Left ventricle myocardium inferior (tissue), 1 donor: Measurements from ENCODE around the gene CAPN13. TPM values are rescaled to one million over a fixed set of nuclear protein-coding genes. Genes with fewer than 3 reads are reported as not detected.

Experiments used
- DNase-seq: peaks from one replicate; pipeline ENCODE4 v3.0.0-alpha.2; 2020
- H3K27ac ChIP-seq: fragments of 200-600 bp; replicated peaks from 2 replicates; pipeline ENCODE4 v1.8.0; 2021
- H3K27me3 ChIP-seq: fragments of 200-600 bp; 2 replicates; pipeline ENCODE4 v1.8.0; 2021; ENCODE audit warnings: low read depth
- H3K36me3 ChIP-seq: fragments of 200-600 bp; 2 replicates; pipeline ENCODE4 v1.8.0; 2021
- H3K4me1 ChIP-seq: fragments of 200-600 bp; 2 replicates; pipeline ENCODE4 v1.8.0; 2021
- H3K4me3 ChIP-seq: fragments of 200-600 bp; 2 replicates; pipeline ENCODE4 v1.8.0; 2021; ENCODE audit warnings: mild to moderate bottlenecking, moderate library complexity
- H3K9me3 ChIP-seq: fragments of 200-600 bp; replicated peaks from 2 replicates; pipeline ENCODE4 v1.8.0; 2021
- intact Hi-C: fragments of 100-400 bp; cut with micrococcal nuclease; formaldehyde crosslinking; loops from one replicate; pipeline ENCODE4 v1.11.0; 2022
- total RNA-seq: library from RNA; stranded (reverse); fragmentation: NEBNext Ultra II Directional; extraction: Animal tissue kit (Norgen Biotek cat#: 25700); gene quantifications from one replicate; pipeline ENCODE4 v1.2.1, GENCODE V29; 2021
- TF ChIP-seq, protein P1 (sequence below): fragments of 200-600 bp; IDR thresholded peaks from 2 replicates; pipeline ENCODE4 v1.8.0; 2021; ENCODE audit warnings: antibody characterized with exemption, mild to moderate bottlenecking, borderline replicate concordance
- donor health status: DM: no; HTN: yes; CAD: no; lungs with severe emphysema.

Gene CAPN13
- total RNA-seq, 1 donor from 2014 or later = not detected

DNA sequence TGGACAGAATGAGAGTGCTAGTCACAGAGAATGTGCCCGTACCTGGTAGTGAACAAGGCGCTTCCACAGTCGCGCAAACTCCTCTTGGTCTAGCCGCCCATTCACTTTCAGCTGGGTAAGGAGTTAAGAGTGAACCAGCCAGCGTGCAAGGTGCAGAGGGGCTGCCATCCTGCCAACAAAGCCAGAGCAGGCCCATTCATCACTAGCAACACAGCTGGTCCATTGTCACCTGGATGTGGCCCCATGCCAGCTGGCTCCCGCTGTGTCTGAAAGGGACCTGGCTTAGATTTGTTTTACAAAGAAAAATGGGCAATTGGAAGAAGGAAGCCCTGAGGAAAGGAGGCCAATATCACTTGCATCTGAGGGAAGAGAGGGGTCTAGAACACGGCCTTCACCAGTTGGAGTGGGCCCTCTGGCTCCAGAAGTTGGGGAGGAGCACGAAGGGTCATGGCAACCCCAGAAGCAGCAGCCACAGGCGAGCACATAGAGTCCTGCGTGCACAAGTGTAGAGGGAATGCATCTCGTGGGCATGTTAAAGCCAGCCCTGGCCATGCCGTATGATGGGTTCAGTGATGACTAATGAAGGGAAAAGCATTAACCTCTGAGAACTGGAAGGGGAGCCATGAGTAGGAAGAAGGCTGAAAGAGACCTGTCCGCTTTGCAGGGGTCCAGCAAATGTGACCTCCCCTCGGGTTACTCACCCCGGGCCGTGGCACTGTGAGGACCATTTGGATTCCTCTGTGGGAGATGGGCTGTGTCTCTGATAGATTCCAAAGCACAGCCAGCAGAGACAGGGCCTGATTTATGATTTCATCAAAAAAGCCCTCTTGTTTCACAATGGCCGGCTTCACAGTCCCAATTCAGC is 70.6 kb downstream of the CAPN13 start:
- intact Hi-C loops = no loop called here
- no peak for DNase-seq
- TF ChIP-seq, protein P1, sequence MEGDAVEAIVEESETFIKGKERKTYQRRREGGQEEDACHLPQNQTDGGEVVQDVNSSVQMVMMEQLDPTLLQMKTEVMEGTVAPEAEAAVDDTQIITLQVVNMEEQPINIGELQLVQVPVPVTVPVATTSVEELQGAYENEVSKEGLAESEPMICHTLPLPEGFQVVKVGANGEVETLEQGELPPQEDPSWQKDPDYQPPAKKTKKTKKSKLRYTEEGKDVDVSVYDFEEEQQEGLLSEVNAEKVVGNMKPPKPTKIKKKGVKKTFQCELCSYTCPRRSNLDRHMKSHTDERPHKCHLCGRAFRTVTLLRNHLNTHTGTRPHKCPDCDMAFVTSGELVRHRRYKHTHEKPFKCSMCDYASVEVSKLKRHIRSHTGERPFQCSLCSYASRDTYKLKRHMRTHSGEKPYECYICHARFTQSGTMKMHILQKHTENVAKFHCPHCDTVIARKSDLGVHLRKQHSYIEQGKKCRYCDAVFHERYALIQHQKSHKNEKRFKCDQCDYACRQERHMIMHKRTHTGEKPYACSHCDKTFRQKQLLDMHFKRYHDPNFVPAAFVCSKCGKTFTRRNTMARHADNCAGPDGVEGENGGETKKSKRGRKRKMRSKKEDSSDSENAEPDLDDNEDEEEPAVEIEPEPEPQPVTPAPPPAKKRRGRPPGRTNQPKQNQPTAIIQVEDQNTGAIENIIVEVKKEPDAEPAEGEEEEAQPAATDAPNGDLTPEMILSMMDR = no peak
- H3K36me3 ChIP-seq = no peaks in the 10 kb centered on the region
- H3K4me3 ChIP-seq = no peak overlapping the region
- no peak overlapping the region for H3K27ac ChIP-seq
- peaks cover 63% of the 10 kb centered on the region for H3K27me3 ChIP-seq
- no peaks in the 10 kb centered on the region for H3K9me3 ChIP-seq
- no peaks in the 10 kb centered on the region for H3K4me1 ChIP-seq

DNA sequence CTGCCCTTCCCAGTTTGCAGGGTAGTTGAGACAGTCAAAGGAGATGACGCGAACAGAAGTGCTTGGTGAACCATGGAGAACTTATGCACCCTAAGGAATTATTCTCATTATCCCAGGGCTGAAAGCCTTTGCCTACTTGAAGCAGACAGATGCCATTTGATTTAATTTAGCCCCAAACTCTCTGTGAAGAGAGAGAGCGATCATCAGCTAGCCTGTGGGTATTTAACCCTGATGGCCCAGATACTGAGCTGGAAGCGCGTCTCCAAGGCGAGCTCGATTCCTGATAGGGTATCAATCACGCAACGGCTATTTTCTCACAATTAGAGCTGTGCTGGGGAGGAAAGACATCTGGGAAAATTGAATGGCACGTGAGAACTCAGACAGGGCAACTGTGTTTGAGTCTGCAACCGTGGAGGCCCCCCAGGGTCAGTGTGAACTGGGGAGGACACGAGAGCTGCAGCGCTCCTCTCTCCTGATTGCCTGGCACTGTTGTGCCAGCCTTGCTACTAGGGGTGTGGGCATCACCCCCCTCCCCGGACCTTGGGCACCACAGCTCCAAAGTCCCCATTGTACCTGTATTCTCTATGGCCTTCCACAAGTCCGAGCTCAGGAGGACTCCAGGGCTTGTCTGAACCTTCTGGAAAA is 73.2 kb downstream of the CAPN13 start:
- intact Hi-C loops = no loop called here
- Histone ChIP-seq H3K4me1 (no peaks in the 10 kb centered on the region), H3K36me3 (no peaks in the 10 kb centered on the region), H3K27me3 (peaks cover 78% of the 10 kb centered on the region), H3K27ac (no peak overlapping the region), H3K4me3 (no peak overlapping the region), H3K9me3 (no peaks in the 10 kb centered on the region)
- TF ChIP-seq, protein P1 = no peak
- DNase-seq = no peak

DNA sequence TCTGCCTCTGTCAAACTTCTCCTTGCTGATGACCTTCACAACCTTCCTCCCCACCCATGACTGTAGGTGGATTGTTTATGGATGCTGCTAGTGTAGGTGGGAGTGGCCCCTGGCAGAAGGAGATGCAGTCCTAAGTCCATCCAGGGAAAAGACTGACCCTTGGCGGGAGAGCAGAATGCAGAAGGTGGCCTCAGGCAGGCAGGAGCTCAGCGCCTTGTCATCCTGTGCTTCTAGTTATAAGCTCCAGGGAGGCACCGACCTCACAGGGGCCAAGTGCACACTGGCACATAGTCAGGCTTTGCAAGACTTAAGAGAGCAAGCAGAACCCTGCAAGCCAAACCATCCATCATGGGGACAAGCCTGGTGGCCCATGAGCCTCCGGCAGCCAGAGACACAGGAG is 74.4 kb downstream of the CAPN13 start:
- Histone ChIP-seq H3K27ac (no peak overlapping the region), H3K27me3 (peaks cover 74% of the 10 kb centered on the region), H3K4me3 (no peak overlapping the region), H3K4me1 (no peaks in the 10 kb centered on the region), H3K36me3 (no peaks in the 10 kb centered on the region), H3K9me3 (no peaks in the 10 kb centered on the region)
- DNase-seq = no peak
- TF ChIP-seq, protein P1 = no peak
- intact Hi-C loops = no loop called here

DNA sequence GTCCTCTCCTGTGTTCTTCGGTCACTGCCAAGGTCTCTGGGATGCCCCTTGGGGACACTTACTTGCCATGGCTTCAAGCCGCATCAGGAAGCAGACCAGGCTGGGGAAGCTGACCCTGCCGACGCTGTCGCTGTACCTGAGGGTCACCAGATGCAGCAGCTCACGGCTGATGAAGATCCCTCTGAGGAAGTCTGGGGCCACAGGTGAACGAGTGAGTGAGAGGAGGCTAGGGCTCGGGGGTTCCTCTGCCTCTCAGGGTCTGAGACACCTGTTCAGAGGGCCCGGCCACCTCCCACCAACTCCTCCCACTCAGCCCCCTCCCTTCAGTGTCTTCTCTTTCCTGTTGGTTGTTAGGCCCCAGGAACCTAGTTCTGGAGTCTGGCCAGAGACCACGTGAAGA is 74.9 kb downstream of the CAPN13 start:
- H3K4me1 ChIP-seq = no peaks in the 10 kb centered on the region
- DNase-seq = no peak
- TF ChIP-seq, protein P1 = no peak
- no peak overlapping the region for H3K4me3 ChIP-seq
- no peak overlapping the region for H3K27ac ChIP-seq
- intact Hi-C loops = no loop called here
- no peaks in the 10 kb centered on the region for H3K36me3 ChIP-seq
- H3K27me3 ChIP-seq = peaks cover 71% of the 10 kb centered on the region
- no peaks in the 10 kb centered on the region for H3K9me3 ChIP-seq

DNA sequence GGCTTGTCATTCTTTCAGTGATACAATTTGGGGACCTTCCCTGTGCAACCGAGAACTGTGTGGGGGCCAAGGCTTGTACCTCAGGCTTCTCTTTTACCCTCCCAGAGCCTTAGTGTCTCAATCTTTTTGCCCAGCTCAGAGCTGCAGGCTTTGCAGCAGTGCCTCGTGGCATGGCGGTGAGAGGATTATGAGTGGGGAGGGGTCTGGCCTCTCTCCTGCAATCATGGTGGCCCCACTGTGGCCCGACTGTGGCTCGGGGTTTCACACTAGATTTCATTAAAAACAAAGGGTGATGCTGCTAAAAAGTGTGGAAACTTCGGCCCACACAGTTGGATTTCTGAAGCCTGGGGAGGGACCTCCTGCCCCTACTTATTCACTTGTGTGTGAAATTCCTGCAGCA is 75.5 kb downstream of the CAPN13 start:
- TF ChIP-seq, protein P1 = no peak
- no peaks in the 10 kb centered on the region for H3K4me1 ChIP-seq
- intact Hi-C loops = no loop called here

More for the DNA sequence above, 75.5 kb downstream of the CAPN13 start:
- H3K4me3 ChIP-seq = no peak overlapping the region
- DNase-seq = no peak
- no peaks in the 10 kb centered on the region for H3K9me3 ChIP-seq
- H3K36me3 ChIP-seq = no peaks in the 10 kb centered on the region
- H3K27ac ChIP-seq = no peak overlapping the region
- peaks cover 67% of the 10 kb centered on the region for H3K27me3 ChIP-seq
